Transverse colon (tissue), 4 donors: ENCODE measurements around the gene SLC24A1. TPM values are rescaled to one million over a fixed set of nuclear protein-coding genes. Genes with fewer than 3 reads are reported as not detected.

Experiments
- DNase-seq: peaks from one replicate; pipeline ENCODE4 v3.0.0-alpha.2; 2019
- H3K27ac ChIP-seq, 4 donors: fragments of 200-600 bp; sonication (generic); 2 replicates each; pipeline ENCODE4 v1.5.1; 2016 to 2018; ENCODE audit warnings: inconsistent platforms in 4 of 4
- H3K27me3 ChIP-seq: fragments of 200-600 bp; sonication (generic); 2 replicates; pipeline ENCODE4 v1.5.1; 2017; ENCODE audit warnings: inconsistent platforms
- H3K36me3 ChIP-seq, 4 donors: fragments of 200-600 bp; sonication (generic); 2 replicates each; pipeline ENCODE4 v1.5.1; 2017 to 2019; ENCODE audit warnings: inconsistent platforms in 4 of 4
- H3K4me1 ChIP-seq, 4 donors: fragments of 200-600 bp; sonication (generic); 2 replicates each; pipeline ENCODE4 v1.5.1; 2017 to 2020; ENCODE audit warnings: inconsistent platforms in 4 of 4
- H3K4me3 ChIP-seq, 4 donors: fragments of 200-600 bp; sonication (generic); 1 replicate in 1 of 4; 2 replicates in 3 of 4; pipeline versions ENCODE4 v1.5.1 to v1.6.1; 2017 to 2019; ENCODE audit warnings: inconsistent platforms in 4 of 4
- H3K9me3 ChIP-seq, 2 donors: fragments of 200-600 bp; sonication (generic); 2 replicates each; pipeline ENCODE4 v1.5.1; 2017 to 2019; ENCODE audit warnings: inconsistent platforms in 2 of 2
- EP300 ChIP-seq: sonication (generic); formaldehyde crosslinking; IDR thresholded peaks from one replicate; pipeline ENCODE4 v1.6.1; 2017; ENCODE audit warnings: antibody characterized with exemption, low read depth
- POLR2A ChIP-seq: fragments of 450-650 bp; IDR thresholded peaks from one replicate; pipeline ENCODE4 v1.6.1; 2016; ENCODE audit warnings: antibody characterized with exemption, mild to moderate bottlenecking, moderate library complexity
- POLR2AphosphoS5 ChIP-seq, 3 donors: sonication (generic); formaldehyde crosslinking; IDR thresholded peaks; one replicate each; pipeline ENCODE4 v1.6.1; 2016; ENCODE audit warnings: antibody characterized with exemption in 3 of 3
- WGBS, 2 donors: methylation state at CpG; one replicate each; pipeline ENCODE4 v1.1.5; 2018; ENCODE audit warnings: low coverage in 1 of 2; 5-methylcytosine and 5-hydroxymethylcytosine counted together
- in situ Hi-C, 4 donors: fragments of 200-750 bp; cut with MboI; loops; one replicate each; pipeline versions ENCODE4 v1.15.0 to v1.15.1; 2017; ENCODE audit warnings: low sequenced_read_pairs in 3 of 4, low pct_ligation_motif_present in 1 of 4, low pct_unique_long_range_greater_than_20kb in 1 of 4
- intact Hi-C: fragments of 100-400 bp; cut with DNase I; formaldehyde crosslinking; loops from one replicate; pipeline ENCODE4 v1.15.1; 2023; ENCODE audit warnings: low total_unique reads
- total RNA-seq, 4 donors: library from RNA; depleted of rRNA; stranded (reverse); fragments of >200 nt; gene quantifications; one replicate each; pipeline ENCODE4 v1.1.0, GENCODE V29; 2016
- TF ChIP-seq, protein P1 (sequence below), 5 experiments: fragments of 200-600 bp in 3 of 5; fragments of 450-650 bp in 2 of 5; sonication (generic) in 3 of 5; IDR thresholded peaks; 1 replicate in 2 of 5; 2 replicates in 3 of 5; pipeline ENCODE4 v1.5.1; 2016 to 2017; ENCODE audit warnings: antibody characterized with exemption in 5 of 5, inconsistent platforms in 3 of 5, mild to moderate bottlenecking in 2 of 5, moderate library complexity in 1 of 5

SLC24A1 gene
- total RNA-seq, 4 donors from 2014 or later: 5.8 to 9.7 (median 5.9) TPM

DNA sequence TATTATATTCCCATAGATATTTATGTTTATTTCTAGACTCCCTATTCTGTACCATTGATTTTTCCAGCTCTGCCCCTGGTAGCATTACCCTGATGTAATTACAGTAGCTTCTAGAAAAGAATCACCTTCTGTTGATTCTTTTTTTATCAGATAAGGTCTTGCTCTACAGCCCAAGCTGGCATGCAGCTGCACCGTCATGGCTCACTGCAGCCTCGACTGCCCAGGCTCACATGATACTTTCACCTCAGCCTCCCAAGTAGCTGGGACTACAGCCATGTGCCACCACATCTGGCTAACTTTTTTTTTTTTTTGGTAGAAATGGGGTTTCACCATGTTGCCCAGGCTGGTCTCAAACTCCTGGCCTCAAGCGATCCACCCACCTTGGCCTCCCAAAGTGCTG lies 41.8 kb downstream of the SLC24A1 start:
- TF ChIP-seq EP300 (no peak), POLR2AphosphoS5 (IDR thresholded peaks at IDR 0.05) (no peak), POLR2A (no peak)
- TF ChIP-seq, protein P1, sequence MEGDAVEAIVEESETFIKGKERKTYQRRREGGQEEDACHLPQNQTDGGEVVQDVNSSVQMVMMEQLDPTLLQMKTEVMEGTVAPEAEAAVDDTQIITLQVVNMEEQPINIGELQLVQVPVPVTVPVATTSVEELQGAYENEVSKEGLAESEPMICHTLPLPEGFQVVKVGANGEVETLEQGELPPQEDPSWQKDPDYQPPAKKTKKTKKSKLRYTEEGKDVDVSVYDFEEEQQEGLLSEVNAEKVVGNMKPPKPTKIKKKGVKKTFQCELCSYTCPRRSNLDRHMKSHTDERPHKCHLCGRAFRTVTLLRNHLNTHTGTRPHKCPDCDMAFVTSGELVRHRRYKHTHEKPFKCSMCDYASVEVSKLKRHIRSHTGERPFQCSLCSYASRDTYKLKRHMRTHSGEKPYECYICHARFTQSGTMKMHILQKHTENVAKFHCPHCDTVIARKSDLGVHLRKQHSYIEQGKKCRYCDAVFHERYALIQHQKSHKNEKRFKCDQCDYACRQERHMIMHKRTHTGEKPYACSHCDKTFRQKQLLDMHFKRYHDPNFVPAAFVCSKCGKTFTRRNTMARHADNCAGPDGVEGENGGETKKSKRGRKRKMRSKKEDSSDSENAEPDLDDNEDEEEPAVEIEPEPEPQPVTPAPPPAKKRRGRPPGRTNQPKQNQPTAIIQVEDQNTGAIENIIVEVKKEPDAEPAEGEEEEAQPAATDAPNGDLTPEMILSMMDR (IDR thresholded peaks at IDR 0.05): no peak
- intact Hi-C loops: no loop called here
- H3K4me3 ChIP-seq: no peak overlapping the region
- no peaks in the 10 kb centered on the region for H3K27me3 ChIP-seq
- DNase-seq: no peak
- no peak overlapping the region for H3K27ac ChIP-seq
- H3K9me3 ChIP-seq: no peaks in the 10 kb centered on the region
- in situ Hi-C loops: no loop called here
- H3K36me3 ChIP-seq: peaks cover 0 to 44% (median 18%) of the 10 kb centered on the region in 4 donors
- WGBS, 2 donors: 89 to 92% methylated on average over 2 to 3 of the region's 3 CpGs
- H3K4me1 ChIP-seq: no peaks in the 10 kb centered on the region

DNA sequence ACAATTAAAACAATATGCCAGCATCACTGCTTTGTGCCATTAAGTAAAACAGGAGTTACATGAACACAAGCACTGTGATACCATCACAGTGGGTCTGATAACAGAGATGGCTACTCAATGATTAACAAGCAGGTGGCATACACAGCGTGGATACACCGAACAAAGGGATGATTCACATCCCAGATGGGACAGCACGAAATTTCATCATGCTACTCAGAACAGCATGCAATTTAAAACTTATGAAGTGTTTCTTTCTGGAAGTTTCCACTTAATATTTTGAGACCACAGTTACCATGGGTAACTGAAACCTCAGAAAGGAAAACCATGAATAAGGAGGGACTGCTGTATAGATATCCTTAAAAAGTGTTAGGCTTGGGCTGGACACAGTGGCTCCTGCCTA lies 44.5 kb downstream of the SLC24A1 start:
- H3K4me1 ChIP-seq: no peaks in the 10 kb centered on the region
- H3K27me3 ChIP-seq: no peaks in the 10 kb centered on the region
- in situ Hi-C loops (no loop called here), intact Hi-C loops (no loop called here)
- H3K9me3 ChIP-seq: no peaks in the 10 kb centered on the region
- H3K36me3 ChIP-seq: peaks cover 0 to 46% (median 23%) of the 10 kb centered on the region in 4 donors
- no peak for DNase-seq
- no peak overlapping the region for H3K4me3 ChIP-seq
- H3K27ac ChIP-seq: no peak overlapping the region
- TF ChIP-seq POLR2A: no peak
- TF ChIP-seq EP300: no peak
- TF ChIP-seq, protein P1 (IDR thresholded peaks at IDR 0.05): no peak
- 80 to 100% methylated on average over 3 of the region's 3 CpGs for WGBS, 2 donors

DNA sequence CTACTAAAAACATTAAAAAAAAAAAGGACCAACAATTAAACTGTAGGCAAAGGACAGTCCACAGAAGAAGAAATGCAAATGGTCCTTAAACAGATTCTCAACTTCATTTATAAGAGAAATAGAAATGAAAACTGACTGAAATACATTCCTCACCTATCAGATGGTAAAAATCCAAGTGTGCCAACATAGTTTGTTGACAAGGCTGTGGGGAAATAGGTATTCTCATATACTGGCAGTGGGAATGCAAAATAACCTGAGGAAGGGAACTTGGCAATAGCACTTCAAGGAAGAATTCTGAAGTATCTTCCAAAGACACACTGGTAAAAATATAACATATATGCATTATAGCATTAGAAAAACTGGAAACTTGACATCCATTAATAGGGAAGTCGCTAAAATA lies 53.8 kb downstream of the SLC24A1 start:
- in situ Hi-C loops (no loop called here), intact Hi-C loops (no loop called here)
- no peak for DNase-seq
- no peaks in the 10 kb centered on the region for H3K27me3 ChIP-seq
- no peak for TF ChIP-seq EP300
- no peak for TF ChIP-seq POLR2AphosphoS5 (IDR thresholded peaks at IDR 0.05)
- TF ChIP-seq POLR2A: no peak
- TF ChIP-seq, protein P1 (IDR thresholded peaks at IDR 0.05): no peak
- WGBS, 2 donors: 77 to 92% methylated on average over 1 of the region's 1 CpG
- no peaks in the 10 kb centered on the region for H3K9me3 ChIP-seq
- no peaks in the 10 kb centered on the region for H3K4me1 ChIP-seq
- no peak overlapping the region for H3K27ac ChIP-seq
- no peak overlapping the region for H3K4me3 ChIP-seq
- H3K36me3 ChIP-seq: peaks cover 0 to 27% (median 3%) of the 10 kb centered on the region in 4 donors

DNA sequence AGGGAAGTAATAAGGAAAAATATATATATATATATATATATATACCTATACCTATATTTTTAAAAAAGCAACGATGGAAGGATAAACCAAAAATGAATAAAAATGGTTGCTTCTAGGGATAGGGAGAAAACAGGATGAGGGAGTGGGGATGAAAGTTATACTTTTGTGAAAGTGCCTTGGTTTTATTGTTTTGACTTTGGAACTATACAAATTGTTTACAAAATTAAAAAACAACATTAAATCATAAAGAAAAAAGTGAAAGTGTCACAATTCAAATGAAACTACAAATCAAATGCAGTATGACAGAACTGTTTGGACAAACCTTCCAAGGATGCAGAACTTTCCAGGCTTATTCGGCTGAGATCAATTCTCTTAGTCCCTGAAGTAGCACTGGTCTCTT lies 54.4 kb downstream of the SLC24A1 start:
- H3K4me1 ChIP-seq: no peaks in the 10 kb centered on the region
- H3K36me3 ChIP-seq: peaks cover 0 to 22% (median 3%) of the 10 kb centered on the region in 4 donors
- no peaks in the 10 kb centered on the region for H3K9me3 ChIP-seq
- whole genome bisulfite sequencing, 2 donors: 86 to 89% methylated on average over 2 of the region's 2 CpGs
- TF ChIP-seq EP300: no peak
- H3K27me3 ChIP-seq: no peaks in the 10 kb centered on the region
- in situ Hi-C loops (no loop called here), intact Hi-C loops (no loop called here)
- no peak overlapping the region for H3K4me3 ChIP-seq
- H3K27ac ChIP-seq: no peak overlapping the region
- no peak for DNase-seq

DNA sequence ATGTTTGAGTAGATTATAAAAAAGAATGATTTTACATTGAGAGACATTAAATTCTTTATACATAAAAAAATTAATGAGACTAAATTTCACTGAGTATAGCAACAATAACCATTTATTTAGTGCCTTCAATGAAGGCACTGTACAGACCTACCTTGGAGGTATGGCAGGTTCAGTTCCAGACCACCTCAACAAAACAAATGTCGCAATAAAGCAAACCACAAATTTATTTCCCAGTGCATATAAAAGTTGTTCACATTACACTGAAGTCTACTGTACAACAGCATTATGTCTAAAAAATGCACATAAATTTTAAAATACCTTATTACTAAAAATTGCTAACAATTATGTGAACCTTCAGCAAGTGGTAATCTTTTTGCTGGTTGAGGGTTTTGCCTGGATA lies 58.8 kb downstream of the SLC24A1 start:
- Histone ChIP-seq H3K36me3 (peaks cover 0 to 3% (median 0%) of the 10 kb centered on the region in 4 donors), H3K4me1 (no peaks in the 10 kb centered on the region), H3K27ac (no peak overlapping the region), H3K9me3 (no peaks in the 10 kb centered on the region), H3K4me3 (no peak overlapping the region), H3K27me3 (no peaks in the 10 kb centered on the region)
- intact Hi-C loops (no loop called here), in situ Hi-C loops (no loop called here)
- DNase-seq: no peak
- 97 to 100% methylated on average over 1 of the region's 1 CpG for WGBS, 2 donors
- TF ChIP-seq EP300 (no peak), POLR2AphosphoS5 (IDR thresholded peaks at IDR 0.05) (no peak), POLR2A (no peak)
- TF ChIP-seq, protein P1 (IDR thresholded peaks at IDR 0.05): no peak
